ENCODE data around the gene CCDC71.

DNA sequence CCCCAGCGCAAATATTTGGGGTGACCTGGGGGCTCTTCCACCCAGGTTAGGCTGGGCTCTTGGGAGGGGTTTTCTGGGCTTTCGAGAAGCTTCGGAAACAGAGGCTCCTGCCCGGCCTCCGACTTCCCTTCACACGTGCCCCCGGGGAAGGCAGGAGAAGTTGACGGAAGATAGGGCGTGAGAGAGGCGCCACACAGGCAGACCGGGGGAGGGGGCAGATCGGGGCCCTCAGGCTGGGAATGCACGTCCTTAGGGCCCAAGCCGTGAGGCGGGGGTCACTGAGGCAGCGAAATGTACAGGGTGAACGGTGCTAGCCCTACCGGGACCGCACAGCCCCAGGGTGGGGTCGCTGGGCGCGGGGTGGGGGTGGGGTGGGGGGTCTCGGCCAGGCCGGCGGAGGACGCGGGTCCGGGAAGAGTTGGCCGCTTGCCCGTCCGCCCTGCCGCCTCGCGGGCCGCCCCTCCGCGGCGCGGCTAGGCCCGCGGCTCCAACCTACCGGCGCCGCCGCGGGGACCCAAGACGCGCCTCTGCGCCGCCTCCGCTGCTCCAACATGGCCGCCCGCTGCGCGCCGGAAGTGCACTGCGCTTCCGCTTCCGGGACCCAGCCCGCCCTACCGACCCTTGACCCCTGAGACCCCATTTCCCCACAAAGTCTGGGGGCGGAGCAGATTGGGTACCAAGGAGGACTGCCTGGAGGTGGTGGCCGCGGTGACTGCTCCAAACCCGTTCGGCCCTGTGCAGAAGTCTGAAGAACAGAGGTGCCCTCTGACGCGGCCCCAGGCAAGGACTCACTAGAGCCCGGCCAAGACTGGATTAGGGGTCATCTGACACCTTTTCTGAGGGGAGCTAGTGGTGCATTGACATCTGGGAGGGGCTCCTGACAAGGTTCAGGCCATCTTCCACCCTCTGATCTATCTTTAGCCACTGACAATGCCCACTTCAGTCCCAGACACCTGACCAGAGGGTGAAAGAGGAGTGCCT is at the start of gene CCDC71:
- TF ChIP-seq CTCF (conservative IDR thresholded peaks at IDR 0.05): no peak
- no peak for TF ChIP-seq EZH2 (IDR thresholded peaks at IDR 0.05; ENCODE audit: low read depth)
